GM19463 (cell line): ENCODE data around the gene ARL15.
A peak's percentile ranks its signal among the peaks of the same experiment; 100 is the strongest.

Experiments used
- ATAC-seq: cut with Tn5 transposase; IDR thresholded peaks from one replicate; pipeline ENCODE4 v1.9.1; 2021; ENCODE audit warnings: mild to moderate bottlenecking, moderate library complexity; ENCODE audit not compliant: unreplicated experiment

Gene ARL15

DNA sequence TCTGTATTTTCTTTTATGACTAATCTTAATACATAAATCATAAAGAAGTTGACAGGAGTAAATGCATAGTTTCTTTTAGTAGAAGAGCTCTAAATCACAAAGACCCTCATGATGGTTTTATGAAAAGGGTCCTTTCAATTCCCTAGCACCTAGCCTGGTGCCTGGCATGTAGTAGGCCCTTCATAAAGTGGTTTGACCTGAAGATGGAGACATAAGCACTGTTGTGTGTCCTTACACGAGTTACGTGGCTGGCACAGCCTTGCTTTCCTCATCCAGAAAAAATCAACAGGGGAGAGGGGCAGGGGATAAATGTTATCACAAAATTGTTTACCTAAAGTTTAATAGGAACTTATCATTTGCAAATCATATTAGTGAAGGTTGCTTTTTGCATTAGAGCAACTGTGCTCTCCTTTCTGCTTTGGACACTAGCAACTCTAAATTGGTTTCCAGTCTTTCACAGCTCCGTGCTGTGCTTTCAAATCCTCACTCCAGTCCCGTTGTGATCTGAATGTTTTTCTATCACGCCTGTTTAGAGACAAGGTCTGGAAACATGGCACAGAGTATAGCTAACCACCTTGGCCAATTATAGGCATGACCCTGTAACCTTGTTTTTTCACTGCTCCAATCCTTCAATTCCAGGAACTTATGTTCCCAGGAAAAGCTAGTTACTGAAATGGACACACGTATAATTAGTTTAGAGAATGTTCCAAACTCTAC, 55.7 kb downstream of the ARL15 start:
- no peak for ATAC-seq

DNA sequence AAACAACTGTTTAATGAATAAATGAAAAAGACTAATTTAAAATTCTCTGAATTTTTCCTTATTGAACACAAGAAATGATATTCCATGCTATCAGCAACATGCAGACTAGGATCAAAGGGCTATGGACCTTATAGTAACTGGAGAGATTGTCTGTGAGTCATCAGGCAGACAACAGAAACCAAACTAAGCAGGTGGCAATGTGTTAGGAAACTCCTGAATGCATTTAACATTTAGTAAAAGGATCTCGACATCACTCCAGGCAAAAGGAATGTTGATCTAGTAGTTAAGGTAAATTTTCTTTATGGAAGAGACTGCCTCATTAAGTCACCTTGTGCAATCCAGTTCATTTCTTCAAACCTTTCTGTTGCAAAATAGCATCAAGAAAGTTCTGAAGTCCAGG, 58.4 kb downstream of the ARL15 start:
- ATAC-seq: no peak

DNA sequence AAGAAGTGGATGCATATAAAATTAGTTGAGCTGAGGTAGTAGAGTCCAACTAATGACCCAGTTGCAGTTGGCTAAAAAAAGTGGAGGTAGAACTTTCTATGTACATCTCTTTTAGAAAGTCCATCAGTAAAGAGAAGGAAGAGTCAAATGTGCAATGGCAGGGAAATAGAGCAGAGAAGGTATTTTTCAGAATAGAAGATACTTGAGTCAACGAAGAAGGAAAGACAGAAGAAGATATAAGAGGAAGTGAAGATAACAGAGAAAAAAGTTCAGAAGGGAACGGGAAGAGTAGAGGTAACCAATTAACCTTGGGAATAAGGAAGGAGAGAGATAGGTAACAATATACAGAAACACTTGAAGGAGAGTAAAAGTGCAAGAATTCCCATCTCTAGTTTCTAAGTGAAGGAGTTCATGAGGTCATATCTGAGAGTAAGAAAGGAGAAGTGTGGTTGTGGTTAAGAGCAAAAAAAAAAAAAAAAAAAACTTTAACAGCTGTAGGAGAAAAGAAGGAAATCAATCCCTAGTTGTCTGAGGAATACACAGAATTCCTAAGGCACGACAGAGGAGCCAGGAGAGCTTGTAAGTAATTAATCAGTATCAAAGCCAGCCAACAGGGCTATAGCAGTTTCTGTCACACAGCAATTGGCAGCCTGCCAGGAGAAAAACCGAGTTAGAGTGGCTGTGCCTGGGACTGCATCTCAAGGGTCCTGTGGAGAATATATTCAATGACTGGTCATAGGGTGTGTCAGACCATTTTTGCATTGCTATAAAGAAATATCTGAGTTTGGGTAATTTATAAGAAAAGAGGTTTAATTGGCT, 61.0 kb downstream of the ARL15 start:
- no peak for ATAC-seq

DNA sequence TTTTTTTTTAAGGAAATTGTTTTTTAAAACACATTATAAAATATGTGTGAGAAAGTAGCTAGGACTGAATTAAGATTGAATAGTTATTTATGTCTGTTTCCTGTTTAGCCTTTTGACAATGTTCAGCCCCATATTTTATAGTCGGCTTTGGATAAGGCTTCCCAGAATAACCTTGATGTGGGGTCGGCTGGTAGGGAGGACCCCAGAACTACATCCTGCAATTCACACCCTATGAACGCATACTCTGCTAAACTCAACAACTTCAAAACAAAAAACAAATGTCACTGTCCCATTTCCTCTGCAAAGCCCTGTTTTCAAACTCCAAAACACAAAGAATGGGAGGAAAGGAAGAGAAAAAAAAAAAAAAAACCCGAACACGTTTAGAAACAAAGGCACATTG, 63.1 kb downstream of the ARL15 start:
- no peak for ATAC-seq

DNA sequence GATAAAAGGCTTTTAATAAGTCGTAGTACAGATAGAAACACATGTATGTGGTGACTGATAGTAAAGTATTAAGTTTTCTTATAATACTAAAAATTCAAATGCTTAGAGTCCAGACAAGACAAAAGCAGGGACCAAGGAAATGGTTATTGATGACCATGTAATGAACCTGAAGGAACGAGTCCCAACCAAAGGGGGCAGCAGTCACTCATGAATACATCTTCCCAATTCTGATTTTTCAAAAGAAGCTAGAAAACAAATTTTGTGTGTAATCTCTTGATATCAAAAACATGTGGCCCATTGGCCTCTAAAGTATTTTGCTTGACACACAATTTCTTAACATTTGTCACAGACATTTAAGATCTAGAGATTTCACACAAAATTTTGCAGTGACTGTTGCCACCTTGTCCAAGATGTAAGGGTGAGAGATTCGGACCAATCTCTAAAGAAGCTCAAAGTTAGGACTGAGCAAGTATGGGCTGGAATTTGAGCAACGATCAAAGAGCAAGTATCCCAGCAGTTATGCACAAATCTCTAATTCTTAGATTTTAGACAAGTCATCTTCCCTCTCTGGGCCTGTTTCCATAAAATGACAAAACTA, 66.8 kb downstream of the ARL15 start:
- no peak for ATAC-seq

DNA sequence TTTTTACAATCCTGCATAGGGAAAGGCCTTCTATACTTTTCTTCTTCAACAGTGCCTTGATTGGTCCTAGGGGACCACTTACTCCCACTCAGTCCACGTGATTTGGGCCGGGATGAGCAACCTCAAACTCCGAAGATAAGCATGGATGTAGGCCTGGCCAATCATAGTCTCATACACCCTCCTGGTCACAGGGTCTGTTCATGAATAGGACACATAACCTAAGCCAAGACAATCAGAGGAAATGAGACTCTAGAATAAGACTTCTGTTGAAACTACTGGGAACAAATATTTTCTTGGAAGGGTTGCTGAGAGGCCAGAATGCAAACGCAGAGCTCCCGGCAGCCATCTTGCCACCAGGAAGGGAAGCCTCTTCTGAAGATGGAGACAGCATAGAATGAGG, 68.1 kb downstream of the ARL15 start:
- ATAC-seq: no peak

DNA sequence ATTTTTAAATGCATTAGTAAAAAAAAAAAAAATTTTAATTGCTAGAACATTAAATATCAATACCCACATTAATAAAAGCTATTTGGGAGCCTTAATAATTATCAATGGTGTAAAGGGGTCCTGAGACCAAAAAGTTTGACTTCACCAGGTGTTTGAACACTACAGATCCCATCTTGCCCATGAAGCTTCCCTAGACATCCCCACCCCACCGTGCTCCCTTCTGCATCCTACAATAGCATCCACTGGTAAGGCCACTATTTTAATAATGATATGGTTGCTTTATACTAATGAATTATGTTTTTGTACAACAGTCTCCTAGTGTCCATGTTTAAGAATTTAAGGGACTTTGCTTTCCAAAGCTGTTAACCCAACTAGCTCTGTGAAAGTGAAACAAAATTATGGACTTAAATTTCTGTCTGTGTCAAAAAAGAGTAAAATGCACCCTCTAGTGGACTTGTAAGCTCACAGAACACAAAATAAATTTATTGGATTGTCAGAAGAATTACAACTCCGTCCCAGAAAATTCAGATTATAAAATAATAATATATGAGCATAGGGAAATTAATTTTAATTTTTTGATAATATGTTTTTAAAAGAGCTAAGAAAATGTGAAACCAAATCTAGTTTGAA, 76.0 kb downstream of the ARL15 start:
- no peak for ATAC-seq

DNA sequence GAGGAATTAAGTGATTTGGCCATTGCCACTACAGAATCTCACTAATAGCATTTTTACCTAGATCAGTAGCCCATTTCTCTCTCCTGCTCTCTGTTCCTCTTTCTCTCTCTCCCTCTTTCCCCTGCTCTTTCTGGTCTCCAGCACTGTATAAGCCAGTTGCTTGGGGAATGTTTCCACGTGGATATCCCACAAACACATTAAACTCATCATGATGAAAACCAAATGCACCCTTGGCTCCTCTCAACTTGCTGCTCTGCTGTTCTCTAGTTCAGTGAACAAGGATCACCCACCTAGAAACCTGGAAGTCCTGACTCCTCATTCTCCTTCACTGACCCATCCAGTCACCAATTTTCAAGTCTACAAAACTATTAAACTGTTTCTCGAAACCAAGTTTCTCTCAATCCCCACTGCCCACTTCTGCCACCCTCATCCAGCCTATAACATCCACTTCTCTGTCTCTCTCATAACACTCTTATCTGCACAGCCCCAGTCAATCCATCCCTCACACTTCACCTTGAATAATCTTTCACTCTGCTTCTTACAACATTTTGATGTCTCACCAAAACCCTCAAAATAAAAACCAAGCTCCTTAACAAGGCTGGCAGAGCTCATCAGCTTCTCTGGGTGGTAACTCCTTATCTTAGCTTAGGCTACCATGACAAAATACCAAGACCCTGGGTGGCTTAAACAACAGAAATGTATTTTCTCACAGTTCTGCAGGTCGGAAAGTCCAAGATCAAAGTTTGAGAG, 79.3 kb downstream of the ARL15 start:
- no peak for ATAC-seq

DNA sequence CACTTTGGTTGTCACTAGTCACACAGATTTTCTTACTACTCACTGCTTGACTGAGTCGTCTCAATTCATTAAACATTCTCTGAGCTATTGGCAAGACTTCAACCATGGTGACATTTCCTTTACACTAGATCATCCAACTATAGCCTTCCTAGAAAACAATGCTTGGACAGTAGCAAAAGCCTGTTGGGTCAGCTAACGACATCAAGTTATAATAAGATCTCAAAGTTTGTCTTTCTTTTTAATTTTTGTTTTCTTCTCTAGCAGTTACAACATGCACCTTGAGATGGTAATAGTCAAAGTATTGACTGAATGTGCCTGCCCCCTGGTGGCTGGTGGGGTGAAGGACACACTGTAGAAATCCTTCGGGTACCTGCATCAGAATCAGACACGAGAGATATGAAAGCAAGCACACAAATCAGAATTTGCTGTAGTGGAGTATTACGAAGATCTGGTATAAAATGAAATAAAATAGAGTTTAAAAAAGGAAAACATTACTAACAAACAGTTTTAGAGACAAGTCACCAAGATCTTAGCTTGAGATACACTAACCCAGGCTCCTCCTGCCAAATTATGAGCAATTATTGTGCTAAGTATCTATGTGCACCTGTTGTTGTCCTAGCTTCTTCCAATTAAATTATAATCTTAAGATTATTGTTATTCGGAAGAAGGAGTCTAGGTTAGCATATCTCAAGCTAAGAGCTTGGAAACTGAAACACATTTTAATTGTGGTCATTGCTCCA, 81.2 kb downstream of the ARL15 start:
- ATAC-seq: peak; percentile 95

DNA sequence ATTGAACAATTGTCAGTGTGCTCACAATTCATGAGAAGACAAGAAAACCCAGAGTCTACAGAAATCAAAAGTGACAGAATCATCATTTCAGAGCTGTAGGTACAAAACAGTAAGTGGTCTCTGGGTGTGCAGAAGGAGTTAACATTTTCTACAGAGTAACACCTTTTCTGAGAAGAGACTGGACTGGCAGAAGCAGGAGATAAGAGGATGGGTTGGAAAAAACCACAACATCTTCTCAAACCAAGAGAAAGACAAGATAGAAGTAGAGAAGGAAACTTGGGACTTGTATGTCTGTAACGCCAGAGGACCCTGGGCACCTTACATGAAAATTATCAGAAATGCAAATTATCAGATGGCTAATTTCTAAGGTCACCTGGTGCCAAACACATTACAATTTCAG, 82.6 kb downstream of the ARL15 start:
- ATAC-seq: no peak

DNA sequence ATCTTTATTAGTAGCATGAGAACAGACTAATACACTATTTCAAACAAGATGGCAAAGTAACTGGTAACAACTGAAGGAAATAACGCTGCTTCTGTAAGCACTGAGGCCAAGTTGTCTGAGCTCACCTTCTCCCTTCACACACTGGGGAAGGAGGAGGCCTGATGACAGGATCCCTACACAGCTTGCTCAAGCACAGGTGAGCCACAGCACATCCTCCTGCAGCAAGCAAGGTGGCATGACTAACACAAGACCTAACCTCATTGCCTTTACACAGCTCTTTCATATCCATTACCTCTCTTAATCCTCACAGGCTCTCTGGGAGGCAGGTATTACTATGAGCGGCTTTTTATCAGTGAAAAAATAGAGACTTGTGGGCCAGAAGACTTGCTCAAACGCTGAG, 83.3 kb downstream of the ARL15 start:
- no peak for ATAC-seq

DNA sequence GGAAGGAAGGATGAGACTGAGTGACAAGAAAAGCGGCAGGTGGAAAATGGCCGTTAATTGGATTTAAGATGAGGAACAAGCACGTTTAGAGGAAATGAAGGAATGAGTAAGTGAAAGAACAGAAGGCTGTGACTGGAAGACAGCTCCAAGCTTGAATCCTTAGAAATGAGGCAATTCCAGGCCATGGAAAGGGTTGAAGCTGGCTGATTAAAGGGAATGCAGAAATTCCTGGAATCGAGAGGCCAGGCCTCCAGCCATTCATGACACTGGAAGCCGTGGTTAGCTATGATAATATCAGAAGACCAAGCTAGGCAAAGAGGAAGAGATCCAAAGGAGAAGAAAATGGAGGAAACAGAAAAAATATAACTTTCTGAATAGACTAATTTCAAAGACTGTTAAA, 84.2 kb downstream of the ARL15 start:
- no peak for ATAC-seq

DNA sequence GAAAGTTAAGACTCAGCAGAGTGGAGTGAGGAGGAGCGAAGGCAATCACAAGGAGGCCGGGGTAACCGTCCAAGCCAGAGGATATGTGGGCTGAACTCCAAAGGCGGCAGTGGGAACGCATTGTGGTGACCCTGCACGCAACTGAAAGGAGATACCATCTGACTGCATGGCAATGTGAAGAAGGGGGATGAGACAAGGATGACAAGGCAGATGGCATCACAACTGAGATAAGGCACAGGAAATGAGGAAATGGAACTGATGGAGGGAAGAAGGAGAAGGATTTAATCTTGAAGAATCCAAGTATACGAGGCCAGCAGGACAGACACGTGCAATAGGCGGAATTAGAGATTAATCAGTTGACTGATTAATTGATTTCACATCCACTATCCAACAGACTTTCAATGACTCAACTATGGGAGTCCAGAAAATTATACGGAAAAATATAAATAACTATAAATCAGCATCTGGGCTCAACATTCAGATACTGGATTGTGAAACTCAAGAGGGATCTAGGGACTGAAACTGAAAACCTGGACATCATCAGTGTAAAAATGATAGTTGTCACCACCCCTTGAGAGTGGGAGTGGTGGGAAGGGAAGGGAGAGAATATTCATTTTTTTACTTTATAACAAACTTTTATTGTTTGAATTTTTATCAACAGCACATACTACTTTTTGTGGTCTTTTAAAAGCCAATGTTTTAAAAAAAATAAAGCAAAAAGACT, 86.1 kb downstream of the ARL15 start:
- no peak for ATAC-seq

DNA sequence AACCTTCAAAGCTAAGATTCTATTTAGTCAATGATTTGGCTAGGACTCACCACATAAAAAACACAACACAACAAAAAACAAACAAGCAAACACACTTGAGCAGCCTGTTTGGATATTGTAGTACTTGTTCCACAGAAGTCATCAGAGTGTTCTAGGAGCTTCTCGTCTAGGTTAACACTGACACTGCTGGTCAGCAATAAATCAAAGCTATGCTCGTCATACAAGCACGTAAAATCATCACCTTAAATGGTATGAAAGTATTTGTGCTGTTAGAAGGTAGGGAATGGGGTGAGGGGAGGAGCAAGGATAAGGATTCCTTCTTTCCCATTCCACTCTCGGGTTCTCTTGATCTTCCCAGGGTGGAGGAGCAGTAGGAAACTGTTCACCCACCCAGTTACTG, 88.0 kb downstream of the ARL15 start:
- no peak for ATAC-seq

DNA sequence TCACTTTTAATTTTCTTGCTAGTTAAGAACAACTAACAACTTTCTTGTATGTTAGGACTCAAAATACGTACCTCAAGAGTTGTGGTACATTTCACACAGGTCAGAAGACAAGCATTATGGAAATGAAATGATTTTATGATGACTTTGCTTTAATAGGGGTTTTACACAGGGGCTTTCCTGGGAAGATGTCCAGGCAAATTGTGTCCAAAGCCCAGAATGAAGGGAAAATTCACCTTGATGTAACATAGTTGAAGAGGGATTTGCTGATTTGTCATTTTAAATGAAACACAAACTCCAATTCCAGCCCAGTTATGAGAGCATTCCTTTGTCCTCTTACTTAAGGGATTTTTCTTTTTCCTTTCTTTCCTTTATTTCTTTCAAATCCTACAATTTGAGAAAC, 89.2 kb downstream of the ARL15 start:
- no peak for ATAC-seq

DNA sequence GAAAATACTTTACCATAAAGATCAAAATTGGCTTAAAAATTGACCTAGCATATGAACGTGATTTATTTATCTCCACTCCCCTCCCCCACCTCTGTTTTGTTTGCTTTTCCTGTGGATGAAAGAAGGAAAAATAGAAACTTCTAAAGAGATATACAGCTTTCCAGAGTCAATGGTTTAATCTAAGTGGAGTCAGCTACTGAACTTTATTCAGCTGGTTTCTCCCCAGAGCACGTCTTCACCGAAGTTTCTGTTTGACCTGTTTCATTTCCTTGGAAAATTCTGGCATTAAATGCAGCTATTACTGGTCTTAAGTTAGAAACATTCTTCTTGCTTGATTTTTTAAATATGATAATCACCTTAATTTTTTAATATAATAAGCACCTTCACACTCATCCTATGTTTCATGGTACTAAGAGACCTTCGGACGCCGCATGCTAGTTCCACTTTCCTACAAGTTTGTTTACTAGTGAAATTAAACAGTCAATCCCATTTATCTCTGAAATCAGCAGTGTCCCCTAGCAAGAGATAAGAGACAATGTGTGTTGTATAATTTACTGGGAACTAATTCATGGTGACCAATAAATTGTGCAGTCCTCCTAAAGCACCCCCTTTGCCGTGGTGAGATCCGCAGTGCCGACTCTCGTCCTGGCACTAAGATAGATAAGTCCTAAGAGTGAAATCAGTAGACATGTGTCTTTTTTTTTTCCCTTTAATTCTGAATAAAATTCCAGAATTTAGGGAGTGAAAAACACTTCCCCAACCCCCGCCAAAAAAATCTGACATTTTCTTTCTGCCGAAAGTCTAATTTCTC, 89.9 kb downstream of the ARL15 start:
- no peak for ATAC-seq

DNA sequence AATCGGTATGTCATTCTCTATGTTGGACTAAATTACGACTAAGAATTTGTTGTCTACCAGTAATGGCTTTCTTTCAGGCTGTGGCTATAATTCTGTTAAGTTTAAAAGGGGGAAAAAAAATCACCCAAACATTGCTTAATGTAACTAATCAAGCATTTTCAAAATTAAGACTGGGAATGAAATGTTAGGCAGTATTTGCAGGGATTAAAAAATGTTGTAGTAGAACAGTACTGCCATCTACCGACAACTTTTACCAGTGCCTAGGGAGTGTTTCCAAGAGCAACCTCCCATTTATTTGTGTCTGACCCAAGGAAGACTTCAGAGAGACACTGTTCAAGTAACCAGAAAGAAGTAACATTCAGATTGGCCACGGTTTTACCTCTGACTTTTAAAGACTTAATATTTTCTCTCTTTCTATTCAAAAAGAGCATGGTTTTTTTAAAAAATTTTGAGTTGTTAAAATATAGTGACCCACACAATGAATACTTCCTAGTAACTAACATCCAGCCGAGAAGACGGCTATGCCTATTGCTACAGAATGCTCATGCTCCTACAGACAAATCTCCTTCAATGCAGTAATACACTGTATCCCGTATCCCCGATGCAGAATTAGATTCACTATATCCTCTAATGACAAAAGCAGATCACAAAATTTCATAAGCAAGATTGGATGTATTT, 92.4 kb downstream of the ARL15 start:
- ATAC-seq: peak; percentile 68

DNA sequence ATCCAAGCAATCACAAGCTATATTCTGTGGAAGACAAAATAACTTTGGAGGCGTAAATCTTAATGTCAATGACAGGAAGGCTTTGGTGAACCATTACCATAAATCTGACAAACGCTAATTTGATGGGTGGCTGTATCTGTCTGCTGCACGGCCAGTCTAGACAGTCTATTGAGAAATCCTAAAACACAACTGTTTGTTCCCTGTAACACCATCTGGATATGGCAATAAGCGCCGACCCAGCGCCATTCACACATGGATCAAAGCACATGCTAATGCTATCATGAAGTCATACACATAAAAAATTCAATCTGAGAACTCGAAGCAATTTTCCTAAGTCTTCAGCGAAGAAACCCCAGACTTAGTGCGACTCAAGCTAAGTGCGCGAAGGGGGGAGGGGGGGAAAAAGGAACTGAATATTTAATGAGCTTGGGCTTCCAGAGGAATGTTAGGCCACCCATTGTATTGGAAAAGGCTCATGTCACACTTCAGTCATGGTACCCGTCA, 95.1 kb downstream of the ARL15 start:
- no peak for ATAC-seq
